ENCODE results near the gene HTT. TPM values are rescaled to one million over a fixed set of nuclear protein-coding genes. Genes with fewer than 3 reads are reported as not detected.

Gene HTT
- total RNA-seq, 4 donors from 2014 or later: 31.1 to 48.6 (median 43.0) TPM

DNA sequence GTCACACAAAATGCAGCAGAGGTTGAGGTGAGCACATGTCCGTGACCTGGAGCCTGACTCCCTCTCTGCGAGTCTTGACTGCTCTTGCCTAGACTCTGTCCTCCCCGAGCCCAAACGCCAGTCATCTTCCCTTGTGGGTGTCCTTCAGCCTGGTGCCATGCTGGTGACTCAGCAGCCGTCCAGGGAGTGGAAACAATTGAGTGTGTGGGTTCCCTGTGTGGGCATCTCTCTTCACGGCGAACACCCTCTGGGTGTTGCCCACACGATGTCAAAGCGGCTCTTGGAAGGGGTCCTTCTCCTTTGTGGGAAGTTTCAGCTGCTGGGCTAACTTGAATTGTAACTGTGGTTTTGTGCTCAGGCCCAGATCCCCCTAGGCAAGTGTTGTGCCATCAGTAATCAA lies 157.0 kb downstream of the HTT start:
- H3K27ac ChIP-seq: no peak overlapping the region
- H3K36me3 ChIP-seq: peaks cover 0 to 94% of the 10 kb centered on the region in 2 donors
- WGBS, 2 donors (ENCODE audit: low coverage in 1 of 2): no CpG with 5 or more reads among the region's 9 CpGs

DNA sequence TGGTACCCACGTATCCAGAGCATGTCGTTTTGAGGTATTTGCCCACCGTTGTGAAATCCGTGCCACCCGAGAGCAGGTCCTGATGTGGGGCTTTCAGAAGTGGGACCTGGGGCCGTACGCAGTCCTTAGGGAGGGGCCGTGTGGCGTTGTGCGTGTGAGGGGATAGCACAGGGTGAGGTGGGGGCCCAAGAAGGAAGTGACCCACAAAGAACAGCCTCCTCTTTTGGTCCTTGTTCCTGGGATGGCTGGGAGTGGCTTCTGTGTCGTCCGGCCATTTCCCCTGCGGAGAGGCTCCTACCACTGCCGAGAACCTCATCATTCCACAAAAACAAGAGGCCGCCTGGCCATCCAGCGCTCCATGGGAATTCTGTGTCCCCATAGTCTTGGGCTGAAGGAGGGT lies 157.5 kb downstream of the HTT start:
- peaks cover 0 to 93% of the 10 kb centered on the region in 2 donors for H3K36me3 ChIP-seq
- no peak overlapping the region for H3K4me3 ChIP-seq
- H3K27me3 ChIP-seq: no peaks in the 10 kb centered on the region
- no peak for TF ChIP-seq POLR2AphosphoS5 (IDR thresholded peaks at IDR 0.05)
- no peak for TF ChIP-seq POLR2A (IDR thresholded peaks at IDR 0.05)
- TF ChIP-seq, protein P1, sequence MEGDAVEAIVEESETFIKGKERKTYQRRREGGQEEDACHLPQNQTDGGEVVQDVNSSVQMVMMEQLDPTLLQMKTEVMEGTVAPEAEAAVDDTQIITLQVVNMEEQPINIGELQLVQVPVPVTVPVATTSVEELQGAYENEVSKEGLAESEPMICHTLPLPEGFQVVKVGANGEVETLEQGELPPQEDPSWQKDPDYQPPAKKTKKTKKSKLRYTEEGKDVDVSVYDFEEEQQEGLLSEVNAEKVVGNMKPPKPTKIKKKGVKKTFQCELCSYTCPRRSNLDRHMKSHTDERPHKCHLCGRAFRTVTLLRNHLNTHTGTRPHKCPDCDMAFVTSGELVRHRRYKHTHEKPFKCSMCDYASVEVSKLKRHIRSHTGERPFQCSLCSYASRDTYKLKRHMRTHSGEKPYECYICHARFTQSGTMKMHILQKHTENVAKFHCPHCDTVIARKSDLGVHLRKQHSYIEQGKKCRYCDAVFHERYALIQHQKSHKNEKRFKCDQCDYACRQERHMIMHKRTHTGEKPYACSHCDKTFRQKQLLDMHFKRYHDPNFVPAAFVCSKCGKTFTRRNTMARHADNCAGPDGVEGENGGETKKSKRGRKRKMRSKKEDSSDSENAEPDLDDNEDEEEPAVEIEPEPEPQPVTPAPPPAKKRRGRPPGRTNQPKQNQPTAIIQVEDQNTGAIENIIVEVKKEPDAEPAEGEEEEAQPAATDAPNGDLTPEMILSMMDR (IDR thresholded peaks at IDR 0.05): no peak
- TF ChIP-seq EP300 (IDR thresholded peaks at IDR 0.05): no peak
- no peaks in the 10 kb centered on the region for H3K9me3 ChIP-seq
- ATAC-seq: no peak
- H3K27ac ChIP-seq: no peak overlapping the region
- H3K4me1 ChIP-seq: peaks cover 0 to 9% (median 0%) of the 10 kb centered on the region in 3 donors
- WGBS, 2 donors (ENCODE audit: low coverage in 1 of 2): 90 to 92% methylated on average over 2 of the region's 16 CpGs

More for the DNA sequence above, 157.0 kb downstream of the HTT start:
- Histone ChIP-seq H3K9me3 (no peaks in the 10 kb centered on the region), H3K27me3 (no peaks in the 10 kb centered on the region), H3K4me3 (no peak overlapping the region), H3K4me1 (peaks cover 0 to 15% (median 0%) of the 10 kb centered on the region in 3 donors)
- no peak for ATAC-seq
- TF ChIP-seq POLR2A (IDR thresholded peaks at IDR 0.05) (no peak), EP300 (IDR thresholded peaks at IDR 0.05) (no peak), POLR2AphosphoS5 (IDR thresholded peaks at IDR 0.05) (no peak)
- TF ChIP-seq, protein P1 (IDR thresholded peaks at IDR 0.05): no peak

DNA sequence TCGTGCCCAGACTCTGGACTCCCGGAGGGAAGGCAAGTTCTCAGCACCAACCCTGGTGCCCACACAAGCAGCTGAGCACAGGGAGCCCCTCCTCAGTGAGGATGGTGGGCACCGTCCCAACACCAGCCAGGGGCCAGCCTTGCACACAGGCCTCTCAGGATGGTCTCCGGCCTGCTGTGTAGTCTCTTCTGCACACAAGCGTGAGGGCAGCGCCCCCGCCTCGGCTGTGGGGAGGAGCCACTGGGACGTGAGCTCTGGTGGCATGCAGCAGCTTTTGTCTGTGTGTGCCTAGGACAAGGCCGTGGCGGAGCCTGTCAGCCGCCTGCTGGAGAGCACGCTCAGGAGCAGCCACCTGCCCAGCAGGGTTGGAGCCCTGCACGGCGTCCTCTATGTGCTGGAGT lies 158.4 kb downstream of the HTT start:
- Histone ChIP-seq H3K27ac (no peak overlapping the region), H3K4me3 (no peak overlapping the region), H3K36me3 (peaks cover 0 to 99% of the 10 kb centered on the region in 2 donors), H3K27me3 (no peaks in the 10 kb centered on the region), H3K4me1 (peaks cover 0 to 6% (median 0%) of the 10 kb centered on the region in 3 donors), H3K9me3 (no peaks in the 10 kb centered on the region)
- ATAC-seq: no peak
- TF ChIP-seq POLR2A (IDR thresholded peaks at IDR 0.05): no peak
- 100% methylated on average over 1 of the region's 15 CpGs; no CpG with 5 or more reads in 1 of the 2 donors for WGBS, 2 donors (ENCODE audit: low coverage in 1 of 2)

DNA sequence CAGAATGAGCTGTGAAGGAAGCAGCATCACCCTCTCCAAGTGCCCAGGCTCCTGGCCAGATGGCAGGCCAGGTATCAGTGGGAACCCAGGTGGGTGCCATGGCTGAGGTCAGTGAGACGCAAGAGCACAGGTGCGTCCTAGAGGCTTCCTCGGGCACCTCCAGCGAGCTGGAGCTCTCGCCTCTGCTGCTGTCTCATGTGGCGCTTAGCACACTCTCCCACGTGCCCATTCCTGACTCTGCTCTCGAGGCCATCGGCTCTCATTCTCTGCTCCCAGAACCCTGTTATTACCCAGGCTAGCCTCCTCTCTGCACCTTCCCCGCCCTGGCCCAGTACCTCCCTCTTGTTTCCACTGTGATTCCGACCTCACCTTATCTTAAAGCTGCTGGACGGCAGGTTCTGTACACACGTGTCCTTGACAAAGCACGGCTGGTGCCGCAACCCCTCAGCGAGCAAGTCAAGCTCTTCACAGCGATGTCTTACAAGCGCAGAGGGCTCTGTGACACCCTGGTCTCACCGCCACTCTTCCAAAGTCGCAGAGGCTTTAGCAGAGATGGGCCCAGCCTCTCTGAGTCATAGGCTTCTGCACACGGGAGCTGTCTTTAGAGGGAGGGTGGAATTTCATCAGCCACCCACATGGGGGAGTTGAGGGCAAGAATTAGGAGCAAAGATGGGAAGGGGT lies 159.1 kb downstream of the HTT start:
- H3K36me3 ChIP-seq: peaks cover 0 to 99% of the 10 kb centered on the region in 2 donors
- 80% methylated on average over 14 of the region's 21 CpGs; no CpG with 5 or more reads in 1 of the 2 donors for WGBS, 2 donors (ENCODE audit: low coverage in 1 of 2)
- no peak overlapping the region for H3K4me3 ChIP-seq
- H3K4me1 ChIP-seq: no peaks in the 10 kb centered on the region
- ATAC-seq: no peak
- no peaks in the 10 kb centered on the region for H3K9me3 ChIP-seq
- TF ChIP-seq EP300 (IDR thresholded peaks at IDR 0.05) (no peak), POLR2A (IDR thresholded peaks at IDR 0.05) (no peak), POLR2AphosphoS5 (IDR thresholded peaks at IDR 0.05) (no peak)
- TF ChIP-seq, protein P1 (IDR thresholded peaks at IDR 0.05): no peak
- H3K27me3 ChIP-seq: no peaks in the 10 kb centered on the region
- H3K27ac ChIP-seq: no peak overlapping the region

DNA sequence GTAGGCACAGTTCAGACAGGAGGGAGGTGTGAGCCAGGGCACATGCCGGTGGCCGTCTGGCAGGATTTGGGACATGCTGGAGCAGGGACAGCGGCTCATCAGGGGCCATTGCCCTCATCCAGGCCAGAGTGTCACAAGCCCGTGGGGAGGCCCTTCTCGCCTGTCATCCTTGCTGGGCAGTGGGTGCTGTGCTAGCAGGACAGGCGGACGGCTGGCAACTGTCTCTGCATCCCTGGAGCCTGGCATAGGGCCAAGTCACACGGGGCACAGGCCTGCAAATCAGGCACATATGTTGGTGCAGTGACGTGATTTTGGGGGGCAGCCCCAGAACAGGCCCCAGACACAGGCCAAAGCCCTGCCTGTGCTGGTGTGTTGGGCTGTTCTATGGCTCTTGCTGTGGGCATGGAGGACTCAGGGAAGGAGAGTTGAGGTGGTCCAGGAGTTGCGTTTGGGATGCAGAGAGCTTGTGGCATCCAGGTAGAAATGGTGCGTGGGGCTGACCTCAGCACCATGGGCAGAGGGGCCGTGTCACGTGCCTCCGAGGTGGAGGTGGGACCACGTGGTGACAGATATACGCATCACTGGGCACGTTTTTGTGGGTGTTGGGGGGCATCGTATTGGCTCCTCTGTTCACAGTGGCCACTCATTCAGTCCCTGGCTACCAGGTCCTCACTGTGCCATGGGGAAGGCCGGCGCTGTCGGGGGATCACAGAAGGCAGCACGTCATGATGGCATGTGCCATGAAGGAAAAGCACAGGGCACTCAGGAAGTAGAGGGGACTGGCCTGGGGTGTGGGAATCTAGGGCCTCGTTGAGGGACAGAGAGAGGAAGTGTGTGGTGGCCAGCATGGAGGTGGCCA lies 159.9 kb downstream of the HTT start:
- 75 to 89% methylated on average over 2 to 11 of the region's 23 CpGs for WGBS, 2 donors (ENCODE audit: low coverage in 1 of 2)
- TF ChIP-seq, protein P1 (IDR thresholded peaks at IDR 0.05): no peak
- TF ChIP-seq EP300 (IDR thresholded peaks at IDR 0.05) (no peak), POLR2AphosphoS5 (IDR thresholded peaks at IDR 0.05) (no peak), POLR2A (IDR thresholded peaks at IDR 0.05) (no peak)
- no peaks in the 10 kb centered on the region for H3K4me1 ChIP-seq
- H3K36me3 ChIP-seq: peaks cover 0 to 99% of the 10 kb centered on the region in 2 donors
- H3K9me3 ChIP-seq: no peaks in the 10 kb centered on the region
- no peaks in the 10 kb centered on the region for H3K27me3 ChIP-seq
- ATAC-seq: no peak
- H3K4me3 ChIP-seq: no peak overlapping the region
- H3K27ac ChIP-seq: no peak overlapping the region
